GM12878 (cell line): ENCODE measurements around the gene ALG12. TPM values are rescaled to one million over a fixed set of nuclear protein-coding genes. Genes with fewer than 3 reads are reported as not detected.

Experiments used
- ATAC-seq: fragments of 200-7000 bp; cut with Tn5 transposase; 3 replicates; pipeline ENCODE4 v1.9.1; 2020; ENCODE audit warnings: mild to moderate bottlenecking, moderate library complexity
- BruUV-seq: library from RNA; stranded (reverse); fragments of 400-500 nt; replicated peaks from 2 replicates; lab custom pipeline; 2021; lab: Mats Ljungman, UMichigan
- CTCF ChIA-PET: fragments of 300-600 bp; sonication (Branson Sonifier 250); formaldehyde crosslinking; extraction: SDS; loops from one replicate; lab custom pipeline; 2021; ENCODE audit warnings: inconsistent platforms; lab: Yijun Ruan, JAX
- POLR2A ChIA-PET: fragments of 350-600 bp; formaldehyde crosslinking; extraction: SDS; loops from one replicate; lab custom pipeline; 2021; ENCODE audit warnings: inconsistent platforms; lab: Charles Lee
- RAD21 ChIA-PET: fragments of 300-600 bp; sonication (Branson Sonifier 250); formaldehyde crosslinking; loops from one replicate; lab custom pipeline; 2023; ENCODE audit warnings: antibody characterized with exemption; ENCODE audit not compliant: unreplicated experiment; lab: Charles Lee
- SMC1A ChIA-PET: fragments of 300-600 bp; sonication (Branson Sonifier 250); formaldehyde crosslinking; loops from one replicate; lab custom pipeline; 2023; ENCODE audit not compliant: unreplicated experiment, uncharacterized antibody; lab: Charles Lee
- DNase-seq: peaks from one replicate; pipeline ENCODE4 v3.0.0-alpha.2; 2011; ENCODE audit warnings: low read depth, low spot score
- FAIRE-seq: peaks from 3 replicates; lab custom pipeline; 2011; peaks lifted over from hg19 to GRCh38; lab: Jason Lieb, UNC
- H2AFZ ChIP-seq: 2 replicates; pipeline ENCODE4 v1.6.0; 2011; ENCODE audit warnings: low read depth, low read length, control low read depth; ENCODE audit not compliant: control insufficient read depth
- H3K27ac ChIP-seq: 2 replicates; pipeline ENCODE4 v1.5.1; 2011; ENCODE audit warnings: control low read depth; ENCODE audit not compliant: control insufficient read depth, insufficient read depth
- H3K27me3 ChIP-seq, 2 experiments: replicated peaks in 1 of 2; 2 replicates each; pipeline versions ENCODE4 v1.6.0 to v1.6.1; 2011; ENCODE audit warnings: low read length in 1 of 2; ENCODE audit not compliant: control insufficient read depth in 2 of 2, insufficient read depth in 2 of 2
- H3K36me3 ChIP-seq, 2 experiments: 2 replicates each; pipeline ENCODE4 v1.5.1; 2011; ENCODE audit warnings: low read length in 1 of 2; ENCODE audit not compliant: control insufficient read depth in 2 of 2, insufficient read depth in 2 of 2
- H3K4me1 ChIP-seq: 2 replicates; pipeline ENCODE4 v1.6.1; 2011; ENCODE audit warnings: mild to moderate bottlenecking, low read length, moderate library complexity, mixed read lengths; ENCODE audit not compliant: control insufficient read depth, insufficient read depth
- H3K4me2 ChIP-seq: 2 replicates; pipeline ENCODE4 v1.6.0; 2011; ENCODE audit warnings: control low read depth; ENCODE audit not compliant: control insufficient read depth, insufficient read depth
- H3K4me3 ChIP-seq: fragments of 200-600 bp; sonication (generic); 2 replicates; pipeline ENCODE4 v1.5.1; 2016
- H3K79me2 ChIP-seq: 2 replicates; pipeline ENCODE4 v1.6.0; 2011; ENCODE audit warnings: low read length; ENCODE audit not compliant: control insufficient read depth, insufficient read depth
- H3K9ac ChIP-seq: 2 replicates; pipeline ENCODE4 v1.8.0; 2011; ENCODE audit warnings: low read length, control low read depth, mixed read lengths; ENCODE audit not compliant: control insufficient read depth, insufficient read depth
- H3K9me3 ChIP-seq: replicated peaks from 3 replicates; pipeline ENCODE4 v1.5.1; 2011; ENCODE audit warnings: mild to moderate bottlenecking, low read length; ENCODE audit not compliant: control insufficient read depth, insufficient read depth
- H4K20me1 ChIP-seq: 2 replicates; pipeline ENCODE4 v1.6.0; 2011; ENCODE audit not compliant: control insufficient read depth, insufficient read depth
- HDAC2 ChIP-seq: fragments of 200-600 bp; sonication (generic); IDR thresholded peaks from 2 replicates; pipeline ENCODE4 v1.6.1; 2017
- NBN ChIP-seq: fragments of 450-650 bp; IDR thresholded peaks from 2 replicates; pipeline ENCODE4 v1.6.1; 2016
- NFYB ChIP-seq: IDR thresholded peaks from 2 replicates; pipeline ENCODE4 v1.6.1; 2011; ENCODE audit warnings: low read depth, mild to moderate bottlenecking, low read length, improper control_type of control experiment, moderate library complexity; ENCODE audit not compliant: insufficient read depth
- RAD51 ChIP-seq: fragments of 450-650 bp; IDR thresholded peaks from 2 replicates; pipeline ENCODE4 v1.6.1; 2016; ENCODE audit warnings: moderate library complexity, mild to moderate bottlenecking, inconsistent platforms
- TCF12 ChIP-seq: IDR thresholded peaks from 2 replicates; pipeline ENCODE4 v1.6.1; 2011; ENCODE audit warnings: low read depth, mild to moderate bottlenecking, low read length
- WGBS: methylation state at CpG from one replicate; pipeline ENCODE4 v1.1.6; 2016; ENCODE audit warnings: low lambda C conversion rate; ENCODE audit not compliant: insufficient replicate concordance, insufficient coverage; ENCODE audit errors: missing lambda C conversion rate; 5-methylcytosine and 5-hydroxymethylcytosine counted together
- in situ Hi-C: fragments of 300-500 bp; cut with MboI; formaldehyde crosslinking; loops from 9 replicates; pipeline ENCODE4 v1.14.3; 2018; ENCODE audit warnings: mixed read lengths
- intact Hi-C: fragments of 100-400 bp; cut with micrococcal nuclease; formaldehyde crosslinking; loops from one replicate; pipeline ENCODE4 v1.14.2; 2022; ENCODE audit not compliant: unreplicated experiment
- polyA plus RNA-seq, 11 experiments: library from polyadenylated mRNA; depleted of rRNA in 4 of 11; unstranded in 6 of 11; stranded (reverse) in 5 of 11; fragments of >200 nt; fragmentation: Nextera tagmentation in 4 of 11; fragmentation: Illumina TruSeq in 1 of 11; extraction: Ambion mirVana in 4 of 11; extraction: Trizol in 1 of 11; gene quantifications; 1 replicate in 1 of 11; 2 replicates in 10 of 11; pipeline versions ENCODE4 v1.2.1 to v1.2.3, GENCODE V29; 2011 to 2016; ENCODE audit warnings: inconsistent platforms in 2 of 11, missing spikeins in 2 of 11, low read depth in 1 of 11
- total RNA-seq, 4 experiments: library from RNA; depleted of rRNA in 3 of 4; stranded (reverse); fragments of >200 nt in 3 of 4; fragmentation: Illumina TruSeq in 1 of 4; extraction: Trizol in 1 of 4; gene quantifications; 2 replicates each; pipeline versions ENCODE4 v1.2.1 to v1.2.3, GENCODE V29; 2013 to 2021

ALG12 gene
- total and polyA plus RNA-seq, 10 of the 15 experiments (the other 5 are each of a cell fraction or from before 2014, with no cell fraction given), result 0.22 to 23.4 (median 6.6) TPM

DNA sequence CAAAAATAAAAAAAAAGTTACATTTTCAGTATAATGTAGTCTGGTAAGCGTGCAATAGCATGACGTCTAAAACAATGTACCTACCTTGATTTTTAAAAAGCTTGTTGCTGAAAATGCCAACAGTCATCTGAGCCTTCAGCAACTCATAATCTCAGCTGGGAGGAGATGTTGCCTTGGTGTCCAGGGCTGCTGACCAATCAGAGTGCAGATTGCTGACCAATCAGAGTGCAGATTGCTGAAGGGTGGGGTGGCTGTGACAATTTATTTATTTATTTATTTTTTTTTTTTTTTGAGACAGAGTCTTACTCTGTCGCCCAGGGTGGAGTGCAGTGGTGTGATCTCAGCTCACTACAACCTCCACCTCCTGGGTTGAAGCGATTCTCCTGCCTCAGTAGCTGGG, 46.8 kb downstream of the ALG12 start:
- RAD21 ChIA-PET, result no interaction called here
- SMC1A ChIA-PET, result interaction anchor here (0.6 to 1.2 kb wide), 2 partner anchors 11 to 21 kb away, joined by 3 read pairs; no protein-coding TSS in a partner anchor
- no peaks in the 10 kb centered on the region for H3K4me1 ChIP-seq
- peaks cover 21% of the 10 kb centered on the region; the same call in 2 of the 3 replicates for H3K9me3 ChIP-seq
- FAIRE-seq (no peak), DNase-seq (no peak), ATAC-seq (no peak)
- no peaks in the 10 kb centered on the region for H3K27me3 ChIP-seq
- no TSS peak for BruUV-seq
- in situ Hi-C loops, result no loop called here
- H3K27ac ChIP-seq, result no peak overlapping the region
- H2AFZ ChIP-seq, result no peak overlapping the region
- peaks cover 0 to 5% of the 10 kb centered on the region in 2 experiments; a peak in 3 of 4 replicates for H3K36me3 ChIP-seq
- intact Hi-C loops, result no loop called here
- H3K9ac ChIP-seq, result no peak overlapping the region
- H3K4me2 ChIP-seq, result no peak overlapping the region
- H3K4me3 ChIP-seq, result no peak overlapping the region
- POLR2A ChIA-PET, result interaction anchor here (0.7 to 1.3 kb wide), 2 partner anchors 9 to 11 kb away, joined by 3 read pairs; no protein-coding TSS in a partner anchor
- TF ChIP-seq RAD51, result no peak
- TF ChIP-seq NFYB, result 0 out of 2 replicates have a peak, but pooled peaks have one; percentile 18
- no peak for TF ChIP-seq TCF12
- WGBS, result 99% methylated on average over 3 of the region's 4 CpGs
- CTCF ChIA-PET, result interaction anchor here (0.6 kb wide), 1 partner anchor 19 kb away, joined by 3 read pairs; no protein-coding TSS in a partner anchor
- H3K79me2 ChIP-seq, result peaks cover 43% of the 10 kb centered on the region
- no peaks in the 10 kb centered on the region for H4K20me1 ChIP-seq

DNA sequence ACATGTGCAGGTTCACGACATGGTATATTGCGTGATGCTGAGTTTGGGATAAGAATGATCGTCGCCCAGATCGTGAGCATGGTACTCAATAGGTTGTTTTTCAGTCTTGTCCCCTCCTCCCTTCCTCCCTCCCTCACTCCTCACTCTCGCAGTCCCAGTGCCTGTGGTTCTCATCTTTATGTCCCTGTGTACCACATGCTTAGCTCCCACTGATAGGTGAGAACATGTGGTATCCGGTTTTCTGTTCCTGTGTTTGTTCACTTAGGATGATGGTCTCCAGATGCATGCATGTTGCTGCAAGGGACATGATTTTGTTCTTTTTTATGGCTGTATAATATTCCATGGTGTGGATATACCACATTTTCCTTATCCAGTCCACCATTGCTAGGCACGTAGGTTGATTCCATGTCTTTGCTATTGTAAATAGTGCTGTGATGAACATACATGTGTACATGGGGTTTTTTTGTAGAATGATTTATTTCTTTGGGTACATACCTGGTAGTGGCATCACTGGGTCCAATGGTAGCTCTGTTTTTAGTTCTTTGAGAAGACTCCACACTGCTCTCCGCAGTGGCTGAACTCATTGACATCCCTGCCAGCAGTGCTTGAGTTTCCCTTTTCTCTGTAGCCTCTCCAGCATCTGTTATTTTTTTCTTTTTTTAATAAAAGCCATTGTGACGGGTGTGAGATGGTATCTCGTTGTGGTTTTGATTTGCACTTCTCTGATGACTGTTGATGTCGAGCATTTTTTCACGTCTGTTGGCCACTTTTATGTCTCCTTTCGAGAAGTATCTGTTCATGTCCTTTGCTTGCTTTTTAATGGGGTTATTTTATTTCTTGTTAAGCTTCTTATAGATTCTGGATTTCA, 48.2 kb downstream of the ALG12 start:
- ChIA-PET POLR2A (no interaction called here), SMC1A (interaction anchor here (0.6 to 0.8 kb wide), 2 partner anchors 15 to 49 kb away, joined by 3 to 4 read pairs; no protein-coding TSS in a partner anchor), RAD21 (no interaction called here), CTCF (interaction anchor here (0.7 to 1.5 kb wide), 3 partner anchors 11 to 61 kb away, joined by 3 to 5 read pairs (median 3); no protein-coding TSS in a partner anchor)
- Histone ChIP-seq H3K27me3 (no peaks in the 10 kb centered on the region), H3K4me2 (no peak overlapping the region), H3K9ac (no peak overlapping the region), H4K20me1 (no peaks in the 10 kb centered on the region), H3K27ac (no peak overlapping the region), H3K36me3 (peaks cover 0 to 5% of the 10 kb centered on the region in 2 experiments; a peak in 3 of 4 replicates), H3K9me3 (peaks cover 20% of the 10 kb centered on the region; the same call in 2 of the 3 replicates), H3K4me1 (no peaks in the 10 kb centered on the region), H2AFZ (no peak overlapping the region), H3K4me3 (no peak overlapping the region), H3K79me2 (peaks cover 45% of the 10 kb centered on the region)
- WGBS, result 92% methylated on average over 13 of the region's 14 CpGs
- FAIRE-seq (no peak), ATAC-seq (no peak), DNase-seq (no peak)
- in situ Hi-C loops, result no loop called here
- BruUV-seq, result no TSS peak
- intact Hi-C loops, result no loop called here
- TF ChIP-seq NBN, result no peak
- TF ChIP-seq HDAC2, result no peak
